ENCODE results near the gene PRRT1B.

The PRRT1B gene

DNA sequence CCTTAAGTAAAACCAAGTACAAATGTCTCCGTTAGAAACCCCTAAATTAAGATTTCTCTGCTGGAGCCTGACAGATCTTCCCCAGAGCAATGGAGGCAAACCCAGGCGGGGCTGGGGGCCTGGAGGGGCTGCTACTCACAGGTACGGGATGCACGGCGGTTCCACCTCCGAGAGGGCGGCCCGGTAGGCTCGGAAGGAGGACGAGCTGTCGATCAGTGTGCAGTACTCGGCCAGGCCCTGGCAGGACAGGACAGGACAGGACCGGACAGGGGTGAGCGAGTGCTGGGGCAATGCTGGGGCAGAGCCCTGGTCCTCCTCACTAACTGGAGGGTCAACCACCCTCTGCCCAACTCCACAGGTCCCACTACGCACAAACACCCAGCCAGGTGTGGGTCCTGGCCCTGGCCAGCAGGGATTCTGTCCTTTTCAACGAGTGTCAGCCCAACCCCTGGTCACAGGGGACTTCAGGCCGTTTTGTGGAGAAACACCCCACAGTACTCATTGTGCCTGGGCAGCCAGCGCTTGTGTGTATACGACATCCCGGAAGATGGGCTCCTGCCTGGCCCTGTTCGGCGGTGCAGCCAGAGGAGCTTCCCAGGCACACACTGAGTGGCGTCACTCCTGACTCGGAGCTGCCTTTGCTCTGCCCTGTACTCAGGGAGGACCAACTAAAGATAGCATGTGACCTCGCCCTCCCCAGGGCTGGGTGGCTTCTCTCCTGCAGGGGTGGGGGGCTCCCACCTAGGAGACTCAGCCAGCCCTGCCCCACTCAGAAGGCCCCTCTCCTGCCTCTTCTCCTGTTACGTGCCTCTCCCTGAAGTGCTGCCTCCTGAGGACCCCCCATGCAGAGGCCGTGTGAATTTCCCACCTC is 37.4 kb downstream of the PRRT1B start:
- no peak for DNase-seq

DNA sequence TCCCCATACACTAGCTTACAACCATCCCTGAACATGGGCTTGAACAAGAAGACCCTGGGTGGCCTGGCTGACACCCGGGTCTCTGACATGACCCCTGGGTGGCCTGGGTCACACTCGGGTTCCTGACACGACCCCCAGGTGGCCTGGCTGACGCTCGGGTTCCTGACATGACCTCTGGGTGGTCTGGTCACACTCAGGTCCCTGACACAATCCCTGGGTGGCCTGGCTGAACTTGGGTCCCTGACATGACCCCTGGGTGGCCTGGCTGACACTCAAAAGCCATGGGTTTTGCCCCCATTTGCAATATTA is 38.0 kb downstream of the PRRT1B start:
- no peak for DNase-seq

DNA sequence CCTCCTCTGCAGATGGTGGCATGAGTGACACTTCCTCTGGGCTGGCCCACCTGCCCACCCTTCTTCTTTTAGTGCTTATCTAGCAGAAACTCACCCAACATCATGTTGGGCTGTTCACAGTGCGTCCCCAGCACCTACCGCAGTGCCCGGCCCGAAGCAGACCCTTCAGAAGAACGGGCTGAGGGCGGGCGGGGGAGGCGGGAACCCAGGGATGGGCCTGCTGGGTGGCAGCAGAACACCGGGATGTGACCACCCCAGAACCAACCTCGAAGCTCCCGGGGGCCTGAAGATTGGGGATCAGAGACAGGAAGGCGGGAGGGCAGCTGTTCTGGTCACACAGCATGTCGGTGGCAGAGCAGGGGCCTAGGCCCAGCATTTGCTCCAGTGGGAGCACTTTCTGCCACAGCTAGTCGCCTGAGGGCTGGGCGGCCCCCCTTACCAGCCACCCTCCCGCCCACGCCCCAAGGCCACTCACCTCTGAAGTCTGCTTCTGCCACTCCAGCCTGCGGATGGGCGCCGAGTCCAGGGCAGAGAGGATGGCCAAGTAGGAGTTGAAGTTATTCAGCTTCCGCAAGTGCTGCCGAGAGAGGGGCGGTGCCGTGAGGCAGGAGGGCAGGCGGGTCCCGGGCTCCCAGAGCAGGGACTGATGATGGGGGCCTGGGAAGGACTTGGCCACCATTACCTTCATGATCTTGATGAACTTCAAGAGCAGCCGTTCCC is 38.7 kb downstream of the PRRT1B start:
- no peak for DNase-seq

DNA sequence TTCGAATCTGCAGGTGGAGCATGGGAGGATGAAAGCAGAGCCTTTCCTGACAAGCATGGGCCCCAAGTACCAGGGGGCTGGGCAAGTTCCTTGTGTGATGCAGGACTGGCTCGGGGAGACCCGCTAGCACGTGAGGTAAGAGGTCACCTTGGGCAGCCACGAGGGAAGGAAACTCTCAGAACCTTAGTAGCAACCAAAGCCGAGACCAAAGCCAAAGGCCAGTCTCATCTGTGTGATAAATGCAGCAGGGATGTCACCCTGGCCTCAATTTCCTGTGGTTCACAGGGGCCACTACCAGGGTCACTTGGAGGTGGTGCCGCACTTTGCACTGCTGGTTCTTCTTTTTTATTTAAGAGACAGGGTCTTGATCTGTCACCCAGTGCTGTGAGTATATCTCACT is 39.5 kb downstream of the PRRT1B start:
- no peak for DNase-seq

DNA sequence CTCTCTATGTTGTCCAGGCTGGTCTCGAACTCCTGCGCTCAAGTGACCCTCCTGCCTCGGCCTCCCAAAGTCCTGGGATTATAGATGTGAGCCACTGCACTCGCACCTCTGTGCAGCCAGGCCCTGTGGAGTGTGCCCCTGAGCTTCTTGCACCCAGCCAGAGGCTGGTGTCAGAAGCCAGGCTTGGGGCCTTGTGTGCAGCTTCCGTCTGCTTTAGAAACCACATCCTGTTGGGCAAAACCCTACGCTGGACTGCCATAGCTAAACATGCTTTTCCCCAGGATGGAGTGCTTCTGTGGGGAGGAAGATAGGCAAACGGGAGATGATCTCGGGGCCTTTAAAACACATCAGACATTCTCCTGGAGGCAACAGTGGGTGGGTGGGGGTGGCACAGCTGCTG is 40.1 kb downstream of the PRRT1B start:
- no peak for DNase-seq

DNA sequence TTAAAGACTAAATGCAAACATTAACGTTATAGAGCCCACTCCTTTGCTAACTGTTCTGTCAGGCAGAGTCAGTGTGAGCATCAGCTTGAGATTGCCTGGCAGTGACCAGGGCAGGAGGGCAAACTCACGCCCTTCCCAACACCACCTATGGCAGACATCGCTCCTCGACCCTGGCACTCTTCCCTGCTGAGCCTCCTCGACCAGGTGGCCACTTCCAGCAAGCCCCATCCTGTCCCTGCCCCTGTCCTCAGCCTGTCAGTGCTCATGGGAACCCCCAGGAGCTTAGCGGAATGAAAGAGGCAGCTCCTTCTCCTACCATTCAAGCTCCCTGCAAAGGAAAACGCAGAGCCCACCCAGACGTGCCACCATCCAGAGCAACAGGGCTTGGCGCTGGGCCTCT is 42.0 kb downstream of the PRRT1B start:
- no peak for DNase-seq

DNA sequence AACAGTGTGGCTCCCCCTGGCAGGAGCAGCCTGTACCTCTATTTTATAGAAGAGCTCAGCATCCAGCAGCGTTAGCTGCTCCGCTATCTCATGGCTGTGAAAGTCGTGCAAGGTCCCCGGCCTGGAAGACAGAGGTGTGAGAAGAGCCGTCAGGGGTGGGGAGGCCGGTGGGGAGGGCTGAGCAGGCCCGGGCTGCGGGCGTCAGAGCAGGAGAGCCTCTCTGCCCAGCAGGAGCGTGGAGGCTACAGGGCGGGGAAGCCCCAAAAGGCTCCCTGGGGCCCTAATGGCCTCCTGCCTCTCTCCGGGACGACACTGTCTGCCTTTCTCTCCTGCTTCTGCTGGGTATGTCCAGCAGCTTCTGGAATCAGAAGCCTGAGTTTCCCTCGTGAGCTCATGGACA is 42.6 kb downstream of the PRRT1B start:
- no peak for DNase-seq

DNA sequence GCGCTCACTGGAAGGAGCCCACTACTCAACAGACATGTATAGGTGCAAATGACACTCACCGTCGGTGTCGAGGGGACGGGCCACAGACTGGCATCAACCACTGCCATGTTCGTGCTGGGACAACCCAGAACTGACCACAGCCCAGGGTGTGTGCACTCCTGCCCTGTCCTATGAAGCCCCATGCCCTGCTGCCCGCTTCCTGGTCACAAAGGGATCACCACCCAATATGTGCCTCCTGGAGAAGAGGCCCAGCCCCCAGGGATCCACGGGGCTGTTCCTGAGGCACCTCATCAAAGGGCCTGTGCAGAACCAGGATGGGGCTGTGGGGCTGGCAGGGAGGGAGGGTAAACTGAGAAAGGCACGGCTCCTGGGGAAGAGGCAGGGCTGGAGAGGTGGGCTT is 43.1 kb downstream of the PRRT1B start:
- DNase-seq, result no peak

DNA sequence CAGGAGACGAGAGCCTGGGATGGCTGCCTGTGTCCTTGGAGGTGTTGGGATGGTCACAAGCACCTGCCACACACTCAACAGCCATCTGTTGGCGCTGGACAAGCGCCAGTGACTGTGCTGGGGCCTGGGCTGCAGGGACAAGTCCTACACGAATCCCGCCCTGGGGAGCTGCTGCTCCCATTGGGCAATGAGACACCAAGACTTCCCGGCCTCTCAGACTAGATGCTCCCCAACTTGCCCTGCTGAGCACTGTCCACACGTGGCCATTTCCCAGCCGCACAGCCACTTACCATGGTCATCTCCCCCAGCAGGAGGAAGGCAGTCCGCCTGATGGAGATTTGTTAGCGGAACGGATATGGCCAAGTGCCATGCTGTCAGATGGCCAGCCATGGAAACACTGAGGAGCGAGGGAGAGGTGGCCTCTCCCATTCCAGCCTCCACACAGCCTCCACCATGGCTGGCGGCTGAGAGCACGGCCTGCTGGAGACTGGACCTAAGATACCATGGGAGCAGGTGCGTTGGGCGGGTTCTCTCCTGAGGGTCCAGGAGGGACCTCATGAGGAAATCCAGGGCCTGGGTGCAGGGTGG is 43.9 kb downstream of the PRRT1B start:
- no peak for DNase-seq

DNA sequence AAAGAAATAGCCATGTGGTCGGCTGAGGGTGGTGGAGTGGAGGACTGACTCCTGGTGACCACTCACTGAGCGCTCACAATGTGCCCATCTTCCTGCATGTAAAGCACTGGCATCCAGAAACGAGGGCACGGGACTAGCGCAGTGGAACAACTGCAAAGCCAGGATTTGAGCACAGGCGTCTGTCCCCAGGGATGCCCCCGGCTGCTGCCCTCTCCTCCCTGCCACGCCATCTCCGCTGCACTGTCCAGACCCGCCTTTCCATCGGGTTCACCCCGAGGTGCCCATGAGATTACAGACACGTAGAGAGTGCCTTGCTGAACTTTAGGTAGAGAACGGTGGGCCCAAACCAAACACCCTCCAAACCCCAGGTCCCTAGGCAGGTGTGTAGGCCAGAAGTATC is 44.7 kb downstream of the PRRT1B start:
- DNase-seq, result no peak

DNA sequence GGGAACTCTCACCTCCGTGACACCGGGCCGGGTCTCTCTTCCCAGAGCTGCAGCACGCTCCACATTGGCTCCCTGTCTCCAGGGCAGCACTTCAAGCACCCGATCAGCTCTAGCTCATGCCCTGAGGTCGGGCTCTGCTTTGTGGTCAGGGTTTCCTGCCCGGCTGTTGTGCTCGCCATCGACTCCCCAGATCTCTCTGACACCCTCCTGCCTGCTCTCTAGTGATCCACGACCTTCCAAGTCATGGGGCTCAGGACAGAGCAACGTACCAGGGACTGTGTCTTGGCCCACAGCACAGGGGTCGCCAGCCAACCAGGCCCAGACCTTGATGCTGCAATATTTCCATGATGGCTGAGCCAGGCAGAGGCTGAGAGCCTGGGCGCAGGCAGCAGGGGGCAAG is 45.1 kb downstream of the PRRT1B start:
- DNase-seq, result no peak

DNA sequence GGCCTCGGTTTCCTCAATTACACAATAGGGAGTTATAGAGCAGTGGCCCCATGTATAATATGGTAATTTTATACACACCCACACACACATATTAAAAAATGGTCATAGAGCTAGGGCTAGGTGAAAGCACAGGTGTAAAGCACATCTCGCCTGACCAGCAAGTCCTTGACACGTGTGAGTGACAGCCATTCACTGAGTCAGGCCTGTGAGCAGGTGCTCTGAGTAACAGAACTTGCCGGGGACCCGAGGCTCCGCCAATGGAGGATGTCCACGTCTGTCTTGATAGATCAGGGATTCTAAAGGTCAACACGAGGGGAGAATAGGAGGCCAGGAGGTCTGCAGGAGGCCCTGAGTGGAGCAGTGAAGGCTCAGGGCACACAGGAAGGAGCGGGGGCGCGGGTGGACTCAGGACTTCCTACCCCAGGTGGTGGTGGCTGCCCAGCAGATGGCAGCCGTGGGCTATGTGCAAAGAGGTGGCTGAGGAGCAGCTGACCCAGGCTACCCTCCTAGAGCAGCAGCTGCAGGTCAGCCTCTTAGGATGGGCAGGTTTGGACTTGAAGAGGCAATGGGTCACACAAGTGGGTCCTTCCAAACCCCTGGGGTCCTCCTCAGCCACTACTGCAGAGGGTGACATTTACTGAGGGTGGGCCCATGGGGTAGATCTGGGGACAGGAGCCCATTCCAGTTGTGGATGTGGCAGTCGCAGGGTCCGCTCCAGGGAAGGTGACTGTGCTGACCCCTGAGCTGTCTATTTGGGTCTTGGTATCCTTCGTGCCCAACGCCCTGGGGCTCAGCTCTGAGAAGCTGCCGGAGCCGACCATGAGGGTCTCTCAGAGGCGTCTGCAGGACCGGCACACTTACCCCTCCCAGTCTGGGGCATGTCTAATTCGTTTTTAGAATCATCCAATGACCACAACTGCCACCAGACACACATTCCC is 45.9 kb downstream of the PRRT1B start:
- peak; percentile 47 for DNase-seq

DNA sequence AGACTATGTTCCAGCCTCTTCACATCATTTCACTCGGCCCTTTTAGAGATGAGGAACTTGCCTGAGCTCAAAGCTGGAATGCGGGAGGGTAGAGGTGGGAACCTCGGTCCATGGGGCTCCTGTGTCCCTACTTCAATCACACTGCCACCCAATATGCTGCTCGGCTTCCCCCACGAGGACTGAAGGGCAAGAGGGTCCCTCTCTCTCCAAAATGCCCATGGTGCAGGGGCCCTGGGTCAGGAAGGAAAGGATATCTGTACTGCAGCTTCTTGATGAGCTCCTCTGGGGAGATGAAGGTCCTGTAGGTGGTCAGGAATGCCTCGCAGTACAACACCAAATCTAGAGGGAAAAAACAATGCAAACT is 46.5 kb downstream of the PRRT1B start:
- DNase-seq, result no peak

DNA sequence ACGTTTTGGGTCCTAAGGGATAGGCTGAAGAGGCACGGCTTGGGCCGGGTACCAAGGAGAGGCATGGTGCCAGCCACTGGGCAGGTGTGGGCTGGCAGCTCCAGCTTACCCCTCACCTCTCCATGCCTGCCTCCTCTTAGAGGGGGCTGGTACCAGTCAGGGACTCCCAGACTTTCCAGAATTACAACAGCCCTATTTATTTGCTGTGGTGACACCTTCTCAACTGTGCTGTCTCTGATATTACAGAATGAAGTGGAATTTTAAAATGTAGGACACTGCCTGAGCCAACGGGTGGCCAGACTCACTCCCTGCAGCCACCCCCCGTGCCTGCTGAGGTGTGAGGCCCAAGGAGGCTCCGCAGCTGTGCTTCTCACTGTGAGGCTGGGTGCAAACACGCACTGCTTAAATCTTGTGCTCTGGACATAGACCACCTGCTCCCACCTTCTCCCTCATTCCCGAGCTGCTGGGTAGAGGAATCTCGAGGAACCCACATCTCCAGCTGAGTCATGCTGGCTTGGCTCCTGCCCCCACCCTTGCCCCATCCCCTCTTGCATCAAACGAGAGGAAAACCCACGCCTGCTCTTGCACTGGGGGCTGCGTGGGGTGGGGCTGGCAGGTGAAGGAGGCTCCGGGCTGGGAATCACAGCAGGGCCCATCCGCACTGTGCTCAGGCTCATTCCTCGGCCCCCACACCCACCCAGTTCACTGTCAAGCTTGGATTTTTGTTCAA is 47.9 kb downstream of the PRRT1B start:
- DNase-seq, result no peak

DNA sequence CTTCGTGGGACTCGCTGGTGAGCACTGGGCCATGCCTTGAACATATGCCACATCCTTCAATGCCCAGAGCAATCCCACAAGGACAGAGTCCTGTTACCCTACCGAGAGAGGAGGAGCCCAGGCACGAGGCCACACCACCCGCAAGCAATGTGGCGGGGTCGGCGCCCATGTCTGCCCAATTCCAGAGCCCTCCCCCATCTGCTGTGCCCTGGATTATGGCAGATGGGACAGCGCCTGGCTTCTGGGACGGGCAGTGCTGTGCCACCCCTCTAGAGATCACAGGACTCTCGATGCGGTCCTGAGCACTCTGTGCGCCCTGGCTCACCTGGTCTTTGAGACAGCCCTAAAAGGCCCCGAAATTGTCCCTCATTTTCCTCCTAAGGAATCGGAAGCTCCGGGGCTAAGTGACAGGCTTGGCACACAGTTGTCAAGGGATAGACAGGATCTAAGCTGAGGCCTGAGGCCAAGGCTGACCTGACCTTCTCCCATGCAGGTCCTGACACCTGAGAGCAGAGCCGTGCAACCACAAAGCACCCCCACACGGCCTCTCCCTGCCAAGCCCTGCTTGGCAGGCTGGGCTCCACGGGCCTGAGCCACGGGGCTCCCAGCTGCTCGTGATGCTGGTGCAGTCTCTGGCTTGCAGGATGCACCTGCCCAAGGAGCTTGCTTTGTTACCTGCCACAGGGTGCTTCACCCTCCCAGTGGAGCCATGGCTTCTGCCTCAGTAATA is 48.8 kb downstream of the PRRT1B start:
- no peak for DNase-seq

DNA sequence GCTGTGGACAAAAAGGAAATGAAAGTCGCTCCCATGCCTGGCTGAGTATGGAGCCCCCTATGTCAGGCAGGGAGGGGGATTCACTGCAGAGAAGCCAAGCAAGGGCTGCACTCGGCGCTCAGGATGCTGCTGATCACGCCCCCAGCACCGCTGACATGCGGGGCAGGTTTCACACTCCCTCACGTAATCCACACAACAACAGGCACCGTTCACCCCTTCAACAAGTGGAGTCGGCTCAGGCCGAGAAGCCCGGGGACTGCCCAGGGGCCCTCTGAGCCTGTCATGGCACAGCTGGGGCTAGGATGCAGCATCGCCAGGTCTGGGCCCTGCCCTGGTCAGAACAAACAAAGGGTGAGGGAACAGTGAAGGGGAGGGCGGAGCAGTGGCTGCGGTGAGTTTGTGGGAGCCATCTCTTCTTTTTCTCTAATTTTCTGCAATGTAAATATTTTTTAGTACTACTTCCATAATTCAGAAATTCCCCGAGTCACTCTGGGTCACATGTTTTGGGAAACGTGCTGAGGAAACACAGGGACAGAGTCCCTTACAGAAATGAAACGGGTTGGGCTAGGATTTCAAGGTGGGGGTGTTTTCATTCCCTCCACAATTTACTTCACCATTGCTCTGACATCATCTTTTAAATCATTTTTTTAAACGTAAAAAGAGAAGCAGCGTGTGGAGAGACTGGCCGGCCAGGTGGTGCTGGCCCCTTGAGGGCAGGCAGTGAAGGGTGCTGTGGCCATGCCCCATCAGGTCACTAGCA is 49.8 kb downstream of the PRRT1B start:
- DNase-seq, result no peak

DNA sequence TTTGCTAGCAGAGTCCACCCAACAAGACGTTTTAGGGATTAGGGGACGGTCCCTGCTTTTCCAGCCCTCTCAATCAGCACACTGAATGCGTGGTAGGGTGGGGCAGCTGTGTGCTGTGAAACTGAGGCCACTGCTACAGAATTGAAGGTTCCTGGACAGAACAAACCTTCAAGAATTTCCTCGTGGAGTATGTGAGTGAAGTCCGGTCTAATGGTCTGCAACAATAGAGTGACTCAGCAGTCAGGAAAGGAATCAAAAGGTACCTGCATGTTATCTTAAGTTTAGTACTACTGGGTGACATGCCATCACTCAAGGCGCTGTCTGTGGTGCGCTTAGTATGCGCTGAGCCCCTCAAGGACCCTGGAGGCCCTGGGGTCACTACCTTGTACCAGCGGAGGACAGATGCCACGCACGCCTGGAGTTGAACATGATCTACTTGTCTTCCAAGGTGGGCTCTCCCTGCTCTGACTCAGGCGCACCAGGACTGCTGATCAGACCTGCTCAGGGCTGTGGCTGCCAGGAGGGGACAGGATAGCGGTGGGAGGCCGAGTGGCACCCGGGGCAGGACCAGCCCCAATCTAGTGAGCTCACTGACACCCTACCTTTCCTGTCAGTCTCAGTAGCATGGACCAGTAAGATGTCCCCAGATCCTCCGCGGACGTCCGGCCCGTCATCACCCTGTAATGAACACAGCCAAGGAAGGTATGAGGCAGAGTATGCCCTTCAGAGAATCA is 50.5 kb downstream of the PRRT1B start:
- DNase-seq, result no peak

DNA sequence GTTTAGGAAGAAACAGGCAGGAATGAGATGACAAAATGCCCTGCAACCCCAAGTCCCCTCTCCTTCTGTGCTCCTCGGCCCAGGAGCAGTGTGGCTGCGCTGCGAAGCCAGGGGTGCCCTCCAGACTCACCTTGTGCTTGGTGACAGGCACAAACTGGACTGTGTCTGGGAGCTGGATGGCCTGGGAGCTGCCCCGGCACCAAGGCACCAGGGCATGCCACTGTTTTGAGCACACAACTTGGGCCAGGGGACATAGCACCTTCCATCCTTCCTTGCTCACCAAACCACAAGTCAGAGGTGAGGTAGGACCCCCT is 51.1 kb downstream of the PRRT1B start:
- DNase-seq, result no peak

DNA sequence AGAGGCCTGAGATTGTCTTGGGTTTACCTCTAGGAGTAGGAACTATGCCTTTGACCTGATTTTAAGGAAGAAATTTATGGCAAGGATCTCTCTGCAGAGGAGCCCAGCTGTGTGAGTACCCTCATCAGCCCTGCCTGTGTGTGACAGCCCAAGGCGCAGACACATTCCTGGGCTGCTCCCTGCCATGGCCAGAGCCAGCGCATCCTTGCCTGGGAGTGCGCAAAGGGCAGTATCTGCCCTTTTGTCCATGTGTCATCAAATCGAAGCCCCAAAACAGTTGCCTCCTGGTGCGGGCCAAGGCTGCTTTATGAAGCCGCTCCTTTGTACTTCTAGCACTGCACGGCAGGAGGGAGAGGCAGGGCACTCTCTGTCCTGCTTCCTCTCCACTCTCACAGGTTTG is 51.9 kb downstream of the PRRT1B start:
- no peak for DNase-seq

DNA sequence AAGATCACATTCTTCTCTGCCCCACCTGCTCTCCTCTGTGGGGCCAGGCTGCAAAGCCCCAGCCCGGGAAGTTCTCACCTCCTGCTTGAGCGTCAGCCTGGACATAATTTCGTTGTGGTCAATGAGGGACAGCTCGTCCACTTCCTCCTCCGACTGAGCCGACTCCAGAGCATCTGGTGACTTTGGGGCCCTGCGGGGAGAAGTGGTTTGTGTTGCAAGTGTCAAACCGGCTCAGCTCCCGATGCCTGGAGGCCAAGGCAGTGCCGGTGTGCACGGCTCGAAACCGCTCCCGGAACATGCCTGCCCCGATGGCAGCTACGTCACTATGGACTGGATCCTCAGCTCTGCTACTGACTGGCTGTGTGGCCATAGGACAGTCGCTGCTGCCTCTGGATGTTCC is 52.8 kb downstream of the PRRT1B start:
- DNase-seq, result no peak

Measured in NCI-H1092 treated with DMSO at 0.1 percent for 48 hours (cell line).